ENCODE results near the gene MAGEC2.

MAGEC2 gene

GRCh38 chrX:142204522-142205433, at the start of gene MAGEC2:
MAGEC2 (minus strand) TSS chrX:142205290; CDS start chrX:142203987, 1,303 bp downstream.
- DNase-seq (ENCODE audit: insufficient read length, low spot score) (no peak), FAIRE-seq (no peak)

- no peak for DNase-seq (ENCODE audit: insufficient read length, low spot score)
- no peak for FAIRE-seq
Measured at GRCh38 chrX:142251680-142252079, 46.6 kb upstream of the MAGEC2 start.

GRCh38 chrX:142251202-142251601, 46.1 kb upstream of the MAGEC2 start:
- no peak for DNase-seq (ENCODE audit: insufficient read length, low spot score)
- FAIRE-seq, result no peak

GRCh38 chrX:142250502-142250901, 45.4 kb upstream of the MAGEC2 start:
- FAIRE-seq, result no peak
- DNase-seq (ENCODE audit: insufficient read length, low spot score), result no peak

- DNase-seq (ENCODE audit: insufficient read length, low spot score), result no peak
- no peak for FAIRE-seq
Measured at GRCh38 chrX:142249721-142250120, 44.6 kb upstream of the MAGEC2 start.

GRCh38 chrX:142244568-142244967, 39.5 kb upstream of the MAGEC2 start:
- no peak for FAIRE-seq
- no peak for DNase-seq (ENCODE audit: insufficient read length, low spot score)

GRCh38 chrX:142238536-142238935, 33.4 kb upstream of the MAGEC2 start:
- FAIRE-seq, result no peak

GRCh38 chrX:142233400-142233799, 28.3 kb upstream of the MAGEC2 start:
- no peak for DNase-seq (ENCODE audit: insufficient read length, low spot score)
- no peak for FAIRE-seq

More at GRCh38 chrX:142238536-142238935, 33.4 kb upstream of the MAGEC2 start:
- no peak for DNase-seq (ENCODE audit: insufficient read length, low spot score)

- DNase-seq (ENCODE audit: insufficient read length, low spot score), result no peak
- FAIRE-seq, result no peak
Measured at GRCh38 chrX:142214081-142214480, 9.0 kb upstream of the MAGEC2 start.

- no peak for FAIRE-seq
- no peak for DNase-seq (ENCODE audit: insufficient read length, low spot score)
Measured at GRCh38 chrX:142201113-142201512, 4.0 kb downstream of the MAGEC2 start.

- no peak for DNase-seq (ENCODE audit: insufficient read length, low spot score)
- FAIRE-seq, result no peak
Measured at GRCh38 chrX:142186103-142186502, 19.0 kb downstream of the MAGEC2 start.

- FAIRE-seq, result no peak
- no peak for DNase-seq (ENCODE audit: insufficient read length, low spot score)
Measured at GRCh38 chrX:142184756-142185602, 20.1 kb downstream of the MAGEC2 start.

- FAIRE-seq (no peak), DNase-seq (ENCODE audit: insufficient read length, low spot score) (no peak)
Measured at GRCh38 chrX:142156567-142156966, 48.5 kb downstream of the MAGEC2 start.
